Measurements from ENCODE around the gene ABCC1. TPM values are rescaled to one million over a fixed set of nuclear protein-coding genes. Genes with fewer than 3 reads are reported as not detected.

ABCC1 gene
- total RNA-seq, 8 experiments from 2014 or later, result 8.6 to 117 (median 11.9) TPM

- WGBS, 10 experiments, result 86 to 100% (median 100%) methylated on average over 1 to 5 of the region's 7 CpGs; no CpG with 5 or more reads in 2 of the 10 experiments
- Histone ChIP-seq H3K4me3 (no peak overlapping the region), H3K27ac (no peak overlapping the region), H3K4me1 (replicated peaks in 1 of 2) (no peaks in the 10 kb centered on the region)
- in situ Hi-C loops (cut with MboI; ENCODE audit: low pct_unique_long_range_greater_than_20kb in 2 of 9, low sequenced_read_pairs in 9 of 9, unreplicated experiment in 9 of 9), result no loop called here
- ATAC-seq (replicated peaks in 6 of 8), result no peak
These were observed 167.4 kb downstream of the ABCC1 start for GRCh38 chr16:16116841-16117240.

DNA sequence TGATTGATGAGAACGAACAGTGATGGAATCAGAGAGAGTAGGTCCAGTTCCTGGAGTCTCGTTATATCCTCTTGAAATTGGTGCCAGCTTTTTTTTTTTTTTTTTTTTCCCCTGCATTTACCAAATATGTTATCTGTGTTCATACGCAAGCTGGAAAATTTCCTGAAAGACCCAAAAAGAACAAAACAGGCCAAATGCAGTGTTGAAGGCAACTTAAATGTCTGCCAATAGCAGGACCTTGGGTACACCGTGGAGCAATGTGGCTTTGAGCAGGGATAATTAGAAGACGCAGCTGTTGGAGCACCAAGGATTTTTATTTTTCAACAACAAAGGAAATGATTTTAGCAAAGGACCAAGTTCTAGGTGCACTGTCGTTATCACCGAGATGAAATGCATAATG is 168.9 kb downstream of the ABCC1 start:
- 90 to 100% (median 98%) methylated on average over 2 to 7 of the region's 7 CpGs for WGBS, 10 experiments
- Histone ChIP-seq H3K27ac (no peak overlapping the region), H3K4me3 (no peak overlapping the region), H3K4me1 (replicated peaks in 1 of 2) (no peaks in the 10 kb centered on the region)
- in situ Hi-C loops (cut with MboI; ENCODE audit: low pct_unique_long_range_greater_than_20kb in 2 of 9, low sequenced_read_pairs in 9 of 9, unreplicated experiment in 9 of 9), result no loop called here
- no peak for ATAC-seq (replicated peaks in 6 of 8)

DNA sequence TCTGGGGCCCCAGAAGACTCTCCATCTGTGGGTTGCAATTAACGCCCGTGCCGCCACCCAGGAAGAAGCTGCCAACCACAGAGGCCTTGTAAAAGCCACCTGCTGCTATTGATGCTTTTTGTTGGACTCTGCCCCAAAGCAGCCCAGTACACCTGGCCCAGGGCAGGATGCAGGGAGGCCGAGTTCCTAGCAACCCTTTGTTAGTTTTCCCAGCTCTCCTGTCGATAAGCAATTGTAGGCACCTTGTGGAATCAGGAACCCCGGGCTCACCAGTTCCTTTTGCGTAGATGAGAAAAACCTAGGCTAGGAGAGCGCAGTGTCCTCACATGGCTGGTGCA is 170.6 kb downstream of the ABCC1 start:
- ATAC-seq (replicated peaks in 6 of 8), result no peak
- in situ Hi-C loops (cut with MboI; ENCODE audit: low pct_unique_long_range_greater_than_20kb in 2 of 9, low sequenced_read_pairs in 9 of 9, unreplicated experiment in 9 of 9), result no loop called here
- no peak overlapping the region for H3K4me3 ChIP-seq
- no peaks in the 10 kb centered on the region for H3K4me1 ChIP-seq (replicated peaks in 1 of 2)
- WGBS, 10 experiments, result 50 to 100% (median 96%) methylated on average over 1 to 5 of the region's 8 CpGs; no CpG with 5 or more reads in 3 of the 10 experiments
- no peak overlapping the region for H3K27ac ChIP-seq

- no peak overlapping the region for H3K4me3 ChIP-seq
- H3K27ac ChIP-seq, result no peak overlapping the region
- in situ Hi-C loops (cut with MboI; ENCODE audit: low pct_unique_long_range_greater_than_20kb in 2 of 9, low sequenced_read_pairs in 9 of 9, unreplicated experiment in 9 of 9), result no loop called here
- ATAC-seq (replicated peaks in 6 of 8), result peak in 1 of 8 experiments; percentile 25
- WGBS, 10 experiments, result 80 to 100% (median 92%) methylated on average over 1 to 7 of the region's 17 CpGs; no CpG with 5 or more reads in 1 of the 10 experiments
- no peaks in the 10 kb centered on the region for H3K4me1 ChIP-seq (replicated peaks in 1 of 2)
These were observed 171.2 kb downstream of the ABCC1 start for GRCh38 chr16:16120382-16121184.

GRCh38 chr16:16121185-16121727 is 171.8 kb downstream of the ABCC1 start:
- H3K4me3 ChIP-seq, result no peak overlapping the region
- in situ Hi-C loops (cut with MboI; ENCODE audit: low pct_unique_long_range_greater_than_20kb in 2 of 9, low sequenced_read_pairs in 9 of 9, unreplicated experiment in 9 of 9), result no loop called here
- 63 to 100% (median 95%) methylated on average over 1 to 6 of the region's 6 CpGs; no CpG with 5 or more reads in 5 of the 10 experiments for WGBS, 10 experiments
- no peak overlapping the region for H3K27ac ChIP-seq
- no peaks in the 10 kb centered on the region for H3K4me1 ChIP-seq (replicated peaks in 1 of 2)
- no peak for ATAC-seq (replicated peaks in 6 of 8)

- no peak overlapping the region for H3K4me3 ChIP-seq
- 60 to 100% (median 90%) methylated on average over 1 to 6 of the region's 12 CpGs; no CpG with 5 or more reads in 3 of the 10 experiments for whole genome bisulfite sequencing, 10 experiments
- ATAC-seq (replicated peaks in 6 of 8), result no peak
- H3K27ac ChIP-seq, result no peak overlapping the region
- no peaks in the 10 kb centered on the region for H3K4me1 ChIP-seq (replicated peaks in 1 of 2)
- in situ Hi-C loops (cut with MboI; ENCODE audit: low pct_unique_long_range_greater_than_20kb in 2 of 9, low sequenced_read_pairs in 9 of 9, unreplicated experiment in 9 of 9), result no loop called here
These were observed 172.8 kb downstream of the ABCC1 start for GRCh38 chr16:16122264-16122663.

DNA sequence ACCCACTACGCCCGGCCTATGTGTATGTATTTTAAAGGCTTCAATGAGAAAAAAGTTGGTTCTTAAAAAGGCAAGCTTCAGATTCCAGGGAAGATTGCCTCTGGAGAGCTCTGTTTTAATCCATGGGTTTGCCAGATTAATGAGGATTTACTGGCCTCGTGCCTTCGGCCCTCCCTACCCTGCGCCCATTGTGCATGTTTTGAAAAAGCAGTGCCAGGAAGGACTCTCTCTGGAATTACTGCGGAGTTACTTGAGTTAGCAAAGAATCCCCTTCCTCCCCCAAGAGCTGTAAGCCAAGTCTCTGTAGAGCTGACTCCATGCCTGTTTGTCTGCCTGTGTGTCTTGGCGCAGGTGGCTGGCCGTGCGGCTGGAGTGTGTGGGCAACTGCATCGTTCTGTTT is 175.0 kb downstream of the ABCC1 start:
- WGBS, 10 experiments, result 70 to 100% (median 100%) methylated on average over 1 to 5 of the region's 10 CpGs; no CpG with 5 or more reads in 3 of the 10 experiments
- Histone ChIP-seq H3K4me3 (no peak overlapping the region), H3K27ac (no peak overlapping the region), H3K4me1 (replicated peaks in 1 of 2) (no peaks in the 10 kb centered on the region)
- in situ Hi-C loops (cut with MboI; ENCODE audit: low pct_unique_long_range_greater_than_20kb in 2 of 9, low sequenced_read_pairs in 9 of 9, unreplicated experiment in 9 of 9), result no loop called here
- no peak for ATAC-seq (replicated peaks in 6 of 8)

DNA sequence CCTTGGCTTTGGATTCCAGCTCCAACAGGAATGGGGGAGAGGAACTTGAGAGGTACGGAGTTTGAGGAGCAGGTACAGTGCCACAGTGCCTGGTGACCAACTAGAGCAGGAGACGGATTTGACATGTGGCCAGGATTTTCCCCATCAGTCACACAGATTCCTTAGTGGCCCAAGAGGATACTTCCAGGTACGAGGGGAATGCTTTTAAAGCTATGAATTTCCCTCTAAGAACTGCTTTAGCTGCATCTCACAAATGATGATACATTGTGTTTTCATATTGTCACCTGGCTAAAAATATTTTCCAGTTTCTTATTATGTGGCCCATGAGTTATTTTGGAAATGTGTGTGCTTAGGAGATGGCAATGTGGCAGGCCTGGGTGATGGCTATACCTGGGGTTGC is 175.6 kb downstream of the ABCC1 start:
- no peak for ATAC-seq (replicated peaks in 6 of 8)
- Histone ChIP-seq H3K4me3 (no peak overlapping the region), H3K4me1 (replicated peaks in 1 of 2) (no peaks in the 10 kb centered on the region), H3K27ac (no peak overlapping the region)
- in situ Hi-C loops (cut with MboI; ENCODE audit: low pct_unique_long_range_greater_than_20kb in 2 of 9, low sequenced_read_pairs in 9 of 9, unreplicated experiment in 9 of 9), result loop anchor here in 2 of 9 experiments (25.0 kb wide), 2 partner anchors 263 to 363 kb away; partner anchors contain the start of gene MYH11 (in 2 of the 2)
- WGBS, 10 experiments, result 97 to 100% (median 100%) methylated on average over 1 to 3 of the region's 3 CpGs; no CpG with 5 or more reads in 4 of the 10 experiments

DNA sequence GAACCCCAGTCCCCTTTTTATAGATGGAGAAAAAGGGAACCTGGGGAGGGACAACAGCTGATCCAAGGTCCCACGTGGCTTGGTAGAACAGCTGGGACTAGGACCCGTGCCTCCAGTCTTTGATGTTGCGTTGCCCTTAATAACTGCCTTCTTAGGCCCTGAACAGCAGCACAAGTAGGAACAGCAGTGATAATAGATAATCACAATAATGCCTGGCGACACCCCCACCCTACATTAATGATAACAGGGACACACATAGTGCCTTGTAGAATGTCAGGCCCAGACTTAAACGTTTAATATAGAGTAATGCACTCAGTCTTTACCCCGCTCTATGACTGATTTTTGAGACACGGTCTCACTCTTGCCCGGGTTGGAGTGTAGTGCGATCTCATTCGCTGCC is 177.5 kb downstream of the ABCC1 start:
- Histone ChIP-seq H3K27ac (no peak overlapping the region), H3K4me3 (no peak overlapping the region), H3K4me1 (replicated peaks in 1 of 2) (no peaks in the 10 kb centered on the region)
- no peak for ATAC-seq (replicated peaks in 6 of 8)
- 50 to 95% (median 77%) methylated on average over 1 to 10 of the region's 10 CpGs; no CpG with 5 or more reads in 3 of the 10 experiments for WGBS, 10 experiments
- in situ Hi-C loops (cut with MboI; ENCODE audit: low pct_unique_long_range_greater_than_20kb in 2 of 9, low sequenced_read_pairs in 9 of 9, unreplicated experiment in 9 of 9), result loop anchor here in 2 of 9 experiments (25.0 kb wide), 2 partner anchors 265 to 365 kb away; partner anchors contain the start of gene MYH11 (in 2 of the 2)

GRCh38 chr16:16127469-16128116 is 178.2 kb downstream of the ABCC1 start:
- 0 to 100% (median 41%) methylated on average over 1 to 10 of the region's 11 CpGs; no CpG with 5 or more reads in 1 of the 10 experiments for WGBS, 10 experiments
- ATAC-seq (replicated peaks in 6 of 8), result peak in 7 of 8 experiments; percentile 32 to 88 (median 53)
- in situ Hi-C loops (cut with MboI; ENCODE audit: low pct_unique_long_range_greater_than_20kb in 2 of 9, low sequenced_read_pairs in 9 of 9, unreplicated experiment in 9 of 9), result loop anchor here in 2 of 9 experiments (25.0 kb wide), 2 partner anchors 265 to 365 kb away; partner anchors contain the start of gene MYH11 (in 2 of the 2)
- H3K4me3 ChIP-seq, result no peak overlapping the region
- H3K4me1 ChIP-seq (replicated peaks in 1 of 2), result no peaks in the 10 kb centered on the region
- H3K27ac ChIP-seq, result no peak overlapping the region

DNA sequence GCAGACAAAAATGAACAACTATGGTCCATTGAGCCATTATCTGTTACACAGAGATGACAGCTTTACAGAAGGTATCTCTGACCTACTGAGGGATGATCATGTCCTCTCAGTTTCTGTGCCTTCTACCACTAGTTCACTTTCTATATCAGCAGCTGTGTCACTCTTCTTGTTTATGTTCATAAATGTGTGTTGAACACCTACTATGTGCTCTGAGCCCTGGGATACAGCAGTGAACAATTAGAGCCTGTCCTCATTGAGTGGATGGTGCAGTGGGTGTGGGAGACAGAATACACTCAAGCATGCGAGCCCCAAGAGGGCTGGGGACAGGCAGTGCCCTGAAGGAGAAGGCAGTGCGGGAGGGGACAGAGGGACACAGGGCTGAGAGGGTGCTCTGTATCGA is 181.8 kb downstream of the ABCC1 start:
- in situ Hi-C loops (cut with MboI; ENCODE audit: low pct_unique_long_range_greater_than_20kb in 2 of 9, low sequenced_read_pairs in 9 of 9, unreplicated experiment in 9 of 9), result loop anchor here in 2 of 9 experiments (25.0 kb wide), 2 partner anchors 269 to 369 kb away; partner anchors contain the start of gene MYH11 (in 2 of the 2)
- Histone ChIP-seq H3K27ac (no peak overlapping the region), H3K4me1 (replicated peaks in 1 of 2) (no peaks in the 10 kb centered on the region), H3K4me3 (no peak overlapping the region)
- WGBS, 10 experiments, result 80 to 88% (median 80%) methylated on average over 1 to 2 of the region's 3 CpGs; no CpG with 5 or more reads in 7 of the 10 experiments
- no peak for ATAC-seq (replicated peaks in 6 of 8)

- no peak for ATAC-seq (replicated peaks in 6 of 8)
- in situ Hi-C loops (cut with MboI; ENCODE audit: low pct_unique_long_range_greater_than_20kb in 2 of 9, low sequenced_read_pairs in 9 of 9, unreplicated experiment in 9 of 9), result loop anchor here in 2 of 9 experiments (25.0 kb wide), 2 partner anchors 269 to 369 kb away; partner anchors contain the start of gene MYH11 (in 2 of the 2)
- H3K4me3 ChIP-seq, result no peak overlapping the region
- 80 to 100% (median 97%) methylated on average over 1 to 11 of the region's 15 CpGs; no CpG with 5 or more reads in 3 of the 10 experiments for WGBS, 10 experiments
- no peaks in the 10 kb centered on the region for H3K4me1 ChIP-seq (replicated peaks in 1 of 2)
- H3K27ac ChIP-seq, result no peak overlapping the region
These were observed 182.2 kb downstream of the ABCC1 start for GRCh38 chr16:16131659-16132058.

Data from motor neuron (in vitro differentiated cells).